GM21367 (cell line): ENCODE results near the gene BTBD9.

Experiments used
- ATAC-seq: cut with Tn5 transposase; IDR thresholded peaks from one replicate; pipeline ENCODE4 v1.9.1; 2021; ENCODE audit not compliant: unreplicated experiment

The BTBD9 gene

DNA sequence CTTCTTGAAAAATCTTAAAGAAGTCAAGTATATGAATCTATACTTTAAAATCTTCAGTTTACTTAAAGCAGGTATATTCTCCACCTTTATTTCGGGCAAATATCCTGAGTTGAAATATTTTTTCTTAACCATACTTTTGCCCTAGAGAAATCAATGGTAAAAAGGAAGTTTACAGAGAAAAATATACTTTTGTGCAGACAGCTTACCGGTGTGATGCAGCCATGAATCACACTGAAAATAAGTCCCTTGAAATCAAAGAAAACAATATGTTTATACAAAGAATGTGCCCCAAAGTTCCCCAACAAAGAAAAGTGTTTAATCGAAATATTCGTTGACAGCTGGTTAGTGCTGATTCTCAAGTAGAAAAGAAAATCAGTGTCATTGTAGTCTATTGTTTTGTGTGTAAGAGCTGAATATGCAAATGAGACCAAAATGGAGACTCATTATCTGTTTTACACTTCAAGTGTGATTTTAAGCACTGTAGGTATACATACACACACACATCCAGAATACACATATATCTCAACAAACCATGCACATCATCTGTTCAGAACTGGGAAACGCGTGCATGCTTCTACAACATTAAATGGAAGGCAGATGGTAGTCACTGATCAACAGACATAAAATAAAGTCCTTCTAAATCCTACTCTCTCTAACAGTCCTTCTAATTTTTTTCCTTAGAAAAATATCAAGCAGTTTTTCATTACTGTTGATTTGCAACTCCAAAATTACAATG, 73.3 kb downstream of the BTBD9 start:
- no peak for ATAC-seq

- ATAC-seq: no peak
Measured at GRCh38 chr6:38564301-38564700, 75.4 kb downstream of the BTBD9 start.

GRCh38 chr6:38555606-38556005, 84.1 kb downstream of the BTBD9 start:
- no peak for ATAC-seq

- no peak for ATAC-seq
Measured at GRCh38 chr6:38554700-38555413, 84.9 kb downstream of the BTBD9 start.

DNA sequence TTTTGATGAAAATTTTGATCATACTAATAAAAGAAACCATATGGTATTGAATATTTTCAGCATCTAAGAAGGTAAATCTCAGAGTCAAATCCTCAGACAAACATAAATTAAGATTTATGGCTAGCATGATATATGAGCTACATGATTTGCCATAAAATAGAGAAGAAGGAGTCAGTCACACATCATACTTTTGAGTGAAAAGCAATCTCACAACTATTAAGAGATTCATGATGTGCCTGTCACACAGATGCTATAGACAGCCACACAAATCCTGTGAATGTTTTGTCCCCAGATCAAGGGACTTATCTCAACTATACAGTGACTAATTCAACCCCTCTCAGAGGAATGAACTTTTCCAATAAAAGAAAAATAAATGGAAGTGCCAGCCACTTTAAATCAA, 85.7 kb downstream of the BTBD9 start:
- ATAC-seq: no peak

DNA sequence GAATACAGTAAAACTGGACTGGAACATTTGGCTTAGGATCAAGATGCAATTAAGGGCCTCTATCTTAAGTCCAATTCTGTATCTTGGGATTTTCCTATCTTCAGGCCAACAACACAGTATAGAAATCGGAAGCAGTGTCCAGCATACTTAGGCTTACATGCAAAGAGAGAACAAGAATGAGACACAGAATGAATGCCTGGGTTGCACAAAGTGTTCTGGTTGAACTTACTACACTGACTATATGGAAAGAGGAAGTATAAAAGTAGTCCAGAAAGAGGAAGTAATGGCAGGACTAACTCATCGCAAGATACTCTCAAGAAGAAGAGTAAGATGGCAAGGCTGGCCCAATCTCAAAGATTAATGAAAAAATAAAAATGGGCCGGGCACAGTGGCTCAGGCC, 87.6 kb downstream of the BTBD9 start:
- ATAC-seq: peak; percentile 67

DNA sequence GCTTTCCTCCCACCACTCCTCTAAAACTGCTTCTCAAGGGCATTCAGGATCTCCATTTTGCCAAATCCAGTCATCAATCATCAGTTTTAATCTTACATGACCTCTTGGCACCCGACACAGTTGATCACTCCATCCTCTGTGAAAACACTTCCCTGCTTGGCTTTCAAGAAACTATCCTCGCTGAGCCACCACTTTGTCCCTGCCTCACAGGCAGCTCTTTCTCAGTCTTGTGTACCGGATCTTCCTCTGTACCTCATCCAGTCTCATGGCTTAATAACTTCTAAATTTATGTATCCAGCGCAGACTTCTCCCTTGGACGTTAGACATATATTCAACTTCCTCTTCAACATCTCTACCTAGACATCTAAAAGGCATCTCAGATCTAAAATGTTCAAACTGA, 89.9 kb downstream of the BTBD9 start:
- ATAC-seq: no peak

DNA sequence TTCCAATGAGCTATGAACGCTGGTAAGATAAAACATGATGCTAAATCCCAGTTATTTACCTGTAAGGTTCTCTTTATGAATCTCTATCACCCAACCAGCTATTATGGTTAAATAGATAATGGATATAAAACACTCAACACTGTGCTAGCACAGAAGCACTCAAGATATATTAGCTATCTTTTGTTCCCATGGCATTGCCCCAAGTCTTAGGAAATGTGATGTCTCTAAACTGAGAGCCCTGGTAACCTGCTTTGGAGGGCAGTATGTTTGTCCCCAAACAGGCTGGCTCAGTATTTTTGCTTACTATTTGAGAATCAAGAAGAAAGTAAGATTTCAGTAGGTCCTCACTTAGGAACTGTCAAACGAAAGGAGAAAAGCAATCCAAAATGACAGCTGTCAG, 90.5 kb downstream of the BTBD9 start:
- ATAC-seq: no peak

- no peak for ATAC-seq
Measured at GRCh38 chr6:38543022-38543421, 96.7 kb downstream of the BTBD9 start.

GRCh38 chr6:38542031-38542430, 97.7 kb downstream of the BTBD9 start:
- no peak for ATAC-seq

- ATAC-seq: no peak
Measured at GRCh38 chr6:38533064-38533463, 106.7 kb downstream of the BTBD9 start.

- no peak for ATAC-seq
Measured at GRCh38 chr6:38531134-38531533, 108.6 kb downstream of the BTBD9 start.

DNA sequence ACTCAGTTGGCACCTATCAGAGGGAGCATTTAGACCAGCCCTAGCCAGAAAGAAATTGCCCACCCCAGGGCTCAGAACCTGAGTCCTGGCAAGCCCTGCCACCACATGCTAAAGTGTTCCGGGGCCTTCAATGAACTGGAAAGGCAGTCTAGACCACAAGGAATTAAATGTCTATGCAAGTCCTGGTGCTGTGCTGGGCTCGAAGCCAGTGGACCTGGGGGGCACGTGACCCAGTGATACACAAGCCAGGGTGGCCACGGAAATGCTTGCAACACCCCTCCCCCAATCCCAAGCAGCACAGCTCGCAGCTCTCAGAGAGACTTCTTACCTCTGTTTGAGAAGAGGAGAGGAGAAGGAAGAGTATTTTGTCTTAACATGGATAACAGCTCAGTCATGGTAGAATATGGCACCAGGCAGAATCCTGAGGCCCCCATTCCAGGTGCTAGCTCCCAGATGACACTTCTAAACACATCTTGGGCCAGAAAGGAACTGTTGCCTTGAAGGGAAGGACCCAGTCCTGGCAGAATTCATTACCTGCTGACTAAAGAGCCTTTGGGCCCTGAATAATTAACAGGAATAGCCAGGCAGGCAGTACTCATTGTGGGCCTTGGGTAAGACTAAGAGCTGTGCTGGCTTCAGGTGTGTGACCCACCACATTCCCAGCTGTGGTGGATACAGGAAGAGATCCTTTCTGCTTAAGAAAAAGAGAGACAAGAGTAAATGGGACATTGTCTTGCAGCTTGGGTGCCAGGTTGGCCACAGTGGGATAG, 111.3 kb downstream of the BTBD9 start:
- no peak for ATAC-seq

DNA sequence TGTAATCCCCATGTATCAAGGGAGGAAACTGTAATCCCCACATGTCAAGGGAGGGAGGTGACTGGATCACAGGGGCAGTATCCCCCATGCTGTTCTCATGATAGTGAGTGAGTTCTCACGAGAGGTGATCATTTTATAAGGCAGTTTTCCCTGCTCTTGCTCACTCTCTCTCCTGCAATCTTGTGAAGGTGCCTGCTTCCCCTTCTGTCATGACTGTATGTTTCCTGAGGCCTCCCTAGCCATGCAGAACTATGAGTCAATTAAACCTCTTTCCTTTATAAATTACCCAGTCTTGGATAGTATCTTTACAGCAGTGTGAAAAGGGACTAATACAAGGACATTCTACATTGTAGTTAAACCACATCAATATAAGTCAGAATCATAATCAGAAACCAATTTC, 112.4 kb downstream of the BTBD9 start:
- ATAC-seq: no peak

DNA sequence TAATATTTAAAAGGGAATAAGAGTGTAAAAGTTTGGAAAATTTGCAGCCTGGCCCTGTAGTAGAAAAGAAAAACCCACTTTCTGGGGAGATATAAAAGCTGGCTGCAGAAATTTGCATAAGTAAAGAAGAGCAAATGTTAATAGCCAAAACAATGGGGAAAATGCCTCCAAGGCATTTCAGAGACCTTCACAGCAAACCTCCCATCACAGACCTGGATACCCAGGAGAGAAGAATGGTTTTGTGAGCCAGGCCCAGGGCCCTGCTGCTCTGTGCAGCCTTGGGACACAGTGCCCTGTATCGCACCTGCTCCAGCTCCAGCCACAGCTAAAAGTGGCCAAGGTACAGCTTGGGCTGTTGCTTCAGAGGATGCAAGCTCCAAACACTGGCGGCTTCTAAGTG, 113.8 kb downstream of the BTBD9 start:
- no peak for ATAC-seq

GRCh38 chr6:38524436-38525145, 115.1 kb downstream of the BTBD9 start:
- no peak for ATAC-seq

DNA sequence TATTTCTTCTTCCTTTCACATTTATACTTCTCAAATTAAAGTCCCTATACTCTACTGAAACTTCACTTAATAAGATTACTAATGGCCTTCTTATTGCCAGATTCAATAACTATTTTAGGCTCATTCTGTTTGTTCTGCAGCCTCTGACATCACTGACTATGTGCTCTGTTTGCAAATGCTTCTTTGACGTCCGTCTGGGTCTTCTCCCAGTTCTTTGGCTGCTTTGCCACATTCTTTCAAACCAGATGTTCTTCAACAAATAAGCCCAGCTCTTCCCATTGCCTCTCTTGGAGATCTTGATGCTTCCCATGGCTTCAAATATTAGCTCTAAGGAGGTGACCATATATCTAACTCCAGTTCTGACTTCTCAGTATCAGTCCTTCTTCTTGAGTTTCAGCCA, 117.4 kb downstream of the BTBD9 start:
- ATAC-seq: no peak

DNA sequence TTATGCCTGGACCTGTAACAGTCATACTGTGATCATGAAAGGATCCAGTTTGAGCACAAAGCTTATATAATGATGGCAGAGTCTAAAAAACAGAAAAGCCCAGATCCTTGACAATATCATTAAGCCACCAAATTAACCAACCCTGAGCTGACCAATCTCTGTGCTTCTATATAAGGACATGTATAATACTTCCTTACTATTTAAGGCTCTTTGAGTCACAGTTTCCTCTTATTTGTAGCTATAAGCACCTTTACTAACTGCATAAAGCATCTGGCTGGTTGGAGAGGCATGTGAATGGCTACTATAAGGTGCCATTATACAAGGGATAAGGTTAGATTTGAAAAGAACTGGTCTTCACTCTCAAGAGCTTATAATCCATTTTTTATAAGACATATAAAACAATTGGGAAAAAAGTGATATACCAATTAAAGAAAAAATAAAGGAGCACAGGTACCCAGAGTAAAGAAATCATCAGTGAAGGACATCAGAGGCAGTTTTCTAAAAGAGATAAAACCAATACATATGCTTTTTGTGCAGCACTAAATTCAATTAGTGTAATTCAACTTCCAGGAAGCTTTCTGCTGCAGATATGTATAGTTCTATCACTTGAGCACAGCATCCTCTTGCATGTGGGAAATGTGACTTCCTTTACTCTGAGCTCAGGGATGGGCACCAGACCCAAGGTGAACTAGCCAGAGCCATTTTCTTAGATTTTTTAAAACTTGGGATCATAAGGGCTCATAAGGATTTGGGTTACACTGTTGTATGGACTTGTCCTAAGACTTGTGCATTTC, 121.0 kb downstream of the BTBD9 start:
- no peak for ATAC-seq

DNA sequence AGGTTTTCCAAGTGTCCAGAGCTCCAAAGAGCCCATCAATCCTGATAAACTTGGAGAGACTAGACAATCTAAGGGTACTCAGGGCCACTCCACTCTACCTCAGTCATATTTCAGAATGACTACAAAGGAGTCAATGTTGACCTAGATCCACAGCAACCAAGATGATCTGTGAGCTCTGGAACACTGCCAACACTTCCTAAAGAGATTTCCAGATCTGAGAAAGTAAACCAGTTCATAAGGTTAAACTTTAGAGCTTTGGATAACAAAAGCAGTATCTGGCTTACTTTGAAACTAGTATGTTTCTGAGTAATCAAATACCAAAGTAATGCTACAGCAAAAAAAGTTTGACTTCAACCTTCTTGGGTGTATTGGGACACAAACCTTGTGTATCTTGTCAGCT, 122.7 kb downstream of the BTBD9 start:
- ATAC-seq: no peak

- no peak for ATAC-seq
Measured at GRCh38 chr6:38514399-38514798, 125.3 kb downstream of the BTBD9 start.

- ATAC-seq: no peak
Measured at GRCh38 chr6:38512211-38512610, 127.5 kb downstream of the BTBD9 start.
